PC-3 (cell line): Measurements from ENCODE around the gene CACNA1E. TPM values are rescaled to one million over a fixed set of nuclear protein-coding genes. Genes with fewer than 3 reads are reported as not detected.

Experiments used
- ATAC-seq: fragments of 200-7000 bp; cut with Tn5 transposase; 2 replicates; pipeline ENCODE4 v1.9.1; 2020; ENCODE audit warnings: mild to moderate bottlenecking, moderate library complexity
- BruUV-seq: library from RNA; stranded (reverse); fragments of 400-500 nt; replicated peaks from 2 replicates; lab custom pipeline; 2021; lab: Mats Ljungman, UMichigan
- CTCF ChIA-PET: fragments of 300-600 bp; sonication (Branson Sonifier 250); formaldehyde crosslinking; loops from one replicate; lab custom pipeline; 2022; ENCODE audit warnings: antibody characterized with exemption; lab: Charles Lee
- POLR2A ChIA-PET: fragments of 300-600 bp; sonication (Branson Sonifier 250); formaldehyde crosslinking; loops from one replicate; lab custom pipeline; 2022; ENCODE audit warnings: antibody characterized with exemption; ENCODE audit not compliant: unreplicated experiment; lab: Charles Lee
- DNase-seq: peaks from one replicate; pipeline ENCODE4 v3.0.0-alpha.2; 2015
- H2AFZ ChIP-seq: fragments of 300-600 bp; sonication (generic); 2 replicates; pipeline ENCODE4 v1.6.0; 2016; ENCODE audit warnings: antibody characterized with exemption, low read length
- H3F3A ChIP-seq: fragments of 300-600 bp; sonication (generic); one replicate; pipeline ENCODE4 v1.6.0; 2017; ENCODE audit warnings: antibody characterized with exemption, low read length, control low read depth, mild to moderate bottlenecking; ENCODE audit not compliant: unreplicated experiment
- H3K27ac ChIP-seq: fragments of 300-600 bp; sonication (generic); 2 replicates; pipeline ENCODE4 v1.5.1; 2016; ENCODE audit warnings: mild to moderate bottlenecking, low read length
- H3K27me3 ChIP-seq: fragments of 300-600 bp; sonication (generic); 2 replicates; pipeline ENCODE4 v1.6.1; 2016; ENCODE audit warnings: low read length, mixed read lengths
- H3K36me3 ChIP-seq: fragments of 300-600 bp; sonication (generic); 2 replicates; pipeline ENCODE4 v1.6.1; 2016; ENCODE audit warnings: low read depth, mixed run types, low read length, mixed read lengths
- H3K4me1 ChIP-seq: fragments of 300-600 bp; sonication (generic); 2 replicates; pipeline ENCODE4 v1.5.1; 2016; ENCODE audit warnings: low read length; ENCODE audit not compliant: insufficient read depth
- H3K4me2 ChIP-seq: fragments of 300-600 bp; sonication (generic); 2 replicates; pipeline ENCODE4 v1.6.0; 2016; ENCODE audit warnings: low read length
- H3K4me3 ChIP-seq: fragments of 300-600 bp; sonication (generic); 2 replicates; pipeline ENCODE4 v1.5.1; 2016; ENCODE audit warnings: mild to moderate bottlenecking, low read length, mixed read lengths
- H3K79me2 ChIP-seq: fragments of 300-600 bp; sonication (generic); 2 replicates; pipeline ENCODE4 v1.6.1; 2017; ENCODE audit warnings: low read length, mixed read lengths
- H3K9ac ChIP-seq: fragments of 300-600 bp; sonication (generic); 2 replicates; pipeline ENCODE4 v1.6.0; 2016; ENCODE audit warnings: mild to moderate bottlenecking, low read length
- H3K9me2 ChIP-seq: fragments of 300-600 bp; sonication (generic); replicated peaks from 2 replicates; pipeline ENCODE4 v1.6.1; 2016; ENCODE audit warnings: mixed run types, low read length, mixed read lengths
- H3K9me3 ChIP-seq: fragments of 300-600 bp; sonication (generic); 2 replicates; pipeline ENCODE4 v1.6.1; 2016; ENCODE audit warnings: low read length, mixed read lengths
- H4K20me1 ChIP-seq: fragments of 300-600 bp; sonication (generic); 2 replicates; pipeline ENCODE4 v1.6.1; 2016; ENCODE audit warnings: low read length, mixed read lengths
- EZH2 ChIP-seq: fragments of 300-600 bp; sonication (generic); IDR thresholded peaks from one replicate; pipeline ENCODE4 v1.6.1; 2017; ENCODE audit warnings: antibody characterized with exemption, mild to moderate bottlenecking, low read length; ENCODE audit not compliant: unreplicated experiment
- EZH2phosphoT487 ChIP-seq: fragments of 300-600 bp; sonication (generic); IDR thresholded peaks from 2 replicates; pipeline ENCODE4 v1.6.1; 2018; ENCODE audit warnings: mild to moderate bottlenecking, antibody characterized with exemption, low read length, borderline replicate concordance
- intact Hi-C: fragments of 100-400 bp; cut with micrococcal nuclease; formaldehyde crosslinking; loops from 2 replicates; pipeline ENCODE4 v1.9.0; 2023
- total RNA-seq: library from RNA; depleted of rRNA; stranded (reverse); fragments of >200 nt; gene quantifications from 2 replicates; pipeline ENCODE4 v1.2.3, GENCODE V29; 2014
- TF ChIP-seq, protein P1 (sequence below): fragments of 300-600 bp; sonication (generic); conservative IDR thresholded peaks from 2 replicates; pipeline ENCODE4 v1.5.1; 2017; ENCODE audit warnings: antibody characterized with exemption, low read depth, mild to moderate bottlenecking, low read length

CACNA1E gene
- total RNA-seq, 1 experiment from 2014 or later: not detected

DNA sequence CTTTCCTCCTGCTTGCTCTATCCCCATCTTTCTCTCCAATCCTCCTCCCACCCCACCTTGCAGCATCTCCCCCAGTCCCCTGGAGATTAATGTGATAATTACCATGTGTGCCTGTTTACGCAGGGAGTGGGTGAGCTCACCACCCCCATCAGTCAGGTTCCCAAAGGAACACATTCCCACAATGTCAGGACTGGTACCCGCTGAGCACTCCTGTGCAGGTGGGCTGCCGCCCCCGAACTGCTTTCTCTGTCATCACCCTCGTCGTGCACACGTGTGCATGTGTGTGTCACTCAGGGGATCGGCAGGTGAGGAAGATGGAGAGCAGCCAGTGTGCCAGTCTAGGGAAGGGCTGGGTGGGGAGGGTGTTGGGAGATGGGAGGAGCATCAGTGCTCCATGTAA lies 163.4 kb downstream of the CACNA1E start:
- Histone ChIP-seq H3F3A (no peaks in the 10 kb centered on the region), H3K4me3 (no peak overlapping the region), H4K20me1 (no peaks in the 10 kb centered on the region), H3K9me2 (no peaks in the 10 kb centered on the region), H3K36me3 (no peaks in the 10 kb centered on the region), H3K9ac (no peak overlapping the region), H3K9me3 (no peaks in the 10 kb centered on the region), H3K4me2 (no peak overlapping the region), H3K27me3 (no peaks in the 10 kb centered on the region), H2AFZ (no peak overlapping the region), H3K79me2 (no peaks in the 10 kb centered on the region), H3K4me1 (no peaks in the 10 kb centered on the region), H3K27ac (no peak overlapping the region)
- ChIA-PET CTCF (no interaction called here), POLR2A (no interaction called here)
- TF ChIP-seq, protein P1, sequence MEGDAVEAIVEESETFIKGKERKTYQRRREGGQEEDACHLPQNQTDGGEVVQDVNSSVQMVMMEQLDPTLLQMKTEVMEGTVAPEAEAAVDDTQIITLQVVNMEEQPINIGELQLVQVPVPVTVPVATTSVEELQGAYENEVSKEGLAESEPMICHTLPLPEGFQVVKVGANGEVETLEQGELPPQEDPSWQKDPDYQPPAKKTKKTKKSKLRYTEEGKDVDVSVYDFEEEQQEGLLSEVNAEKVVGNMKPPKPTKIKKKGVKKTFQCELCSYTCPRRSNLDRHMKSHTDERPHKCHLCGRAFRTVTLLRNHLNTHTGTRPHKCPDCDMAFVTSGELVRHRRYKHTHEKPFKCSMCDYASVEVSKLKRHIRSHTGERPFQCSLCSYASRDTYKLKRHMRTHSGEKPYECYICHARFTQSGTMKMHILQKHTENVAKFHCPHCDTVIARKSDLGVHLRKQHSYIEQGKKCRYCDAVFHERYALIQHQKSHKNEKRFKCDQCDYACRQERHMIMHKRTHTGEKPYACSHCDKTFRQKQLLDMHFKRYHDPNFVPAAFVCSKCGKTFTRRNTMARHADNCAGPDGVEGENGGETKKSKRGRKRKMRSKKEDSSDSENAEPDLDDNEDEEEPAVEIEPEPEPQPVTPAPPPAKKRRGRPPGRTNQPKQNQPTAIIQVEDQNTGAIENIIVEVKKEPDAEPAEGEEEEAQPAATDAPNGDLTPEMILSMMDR: no peak
- no peak for TF ChIP-seq EZH2
- TF ChIP-seq EZH2phosphoT487: no peak
- ATAC-seq (no peak), DNase-seq (no peak)
- intact Hi-C loops: no loop called here
- BruUV-seq: no TSS peak

GRCh38 chr1:181647314-181648035 lies 164.2 kb downstream of the CACNA1E start:
- DNase-seq: peak; percentile 46
- no TSS peak for BruUV-seq
- 0 out of 2 replicates have a peak overlapping the region, but pooled peaks have one; percentile 13 for H2AFZ ChIP-seq

More at GRCh38 chr1:181647314-181648035, 164.2 kb downstream of the CACNA1E start:
- no peaks in the 10 kb centered on the region for H3K36me3 ChIP-seq
- ATAC-seq: no peak; the same call in 1 of the 2 replicates
- TF ChIP-seq EZH2 (no peak), EZH2phosphoT487 (no peak)
- TF ChIP-seq, protein P1: no peak
- ChIA-PET CTCF (no interaction called here), POLR2A (no interaction called here)
- H3F3A ChIP-seq: no peaks in the 10 kb centered on the region
- no peak overlapping the region for H3K9ac ChIP-seq
- H3K27ac ChIP-seq: no peak overlapping the region
- intact Hi-C loops: no loop called here
- no peaks in the 10 kb centered on the region for H3K9me2 ChIP-seq
- no peaks in the 10 kb centered on the region for H4K20me1 ChIP-seq
- H3K27me3 ChIP-seq: no peaks in the 10 kb centered on the region
- H3K4me2 ChIP-seq: no peak overlapping the region
- no peaks in the 10 kb centered on the region for H3K4me1 ChIP-seq
- no peaks in the 10 kb centered on the region for H3K79me2 ChIP-seq
- H3K9me3 ChIP-seq: no peaks in the 10 kb centered on the region
- no peak overlapping the region for H3K4me3 ChIP-seq
